WERI-Rb-1 (cell line): ENCODE measurements around the gene HIVEP1.
A peak's percentile ranks its signal among the peaks of the same experiment; 100 is the strongest.
"Not testable (repeated sequence)": the region's sequence is repeated elsewhere in the genome, so short reads cannot be mapped to it uniquely, and the experiment has no call there.

Source experiments
- DNase-seq: peaks from one replicate; pipeline ENCODE4 v3.0.0-alpha.2; 2020
- H3K27ac ChIP-seq: fragments of 250-450 bp; sonication (Bioruptor Pico); 2 replicates; pipeline ENCODE4 v1.5.1; 2020; ENCODE audit warnings: mild to moderate bottlenecking, moderate library complexity
- H3K27me3 ChIP-seq: fragments of 250-450 bp; sonication (Bioruptor Pico); 2 replicates; pipeline ENCODE4 v1.5.1; 2021; ENCODE audit warnings: mild to moderate bottlenecking, low read depth, moderate library complexity; ENCODE audit not compliant: insufficient read depth, severe bottlenecking
- H3K36me3 ChIP-seq: fragments of 250-450 bp; sonication (Bioruptor Pico); 2 replicates; pipeline ENCODE4 v1.5.1; 2020; ENCODE audit warnings: mild to moderate bottlenecking, moderate library complexity
- H3K4me3 ChIP-seq: 2 replicates; pipeline ENCODE4 v1.5.1; 2011; ENCODE audit warnings: low read depth, mild to moderate bottlenecking, control low read depth, low read length
- H3K9me3 ChIP-seq: fragments of 250-450 bp; sonication (Bioruptor Pico); 2 replicates; pipeline ENCODE4 v1.5.1; 2021; ENCODE audit warnings: mild to moderate bottlenecking, moderate library complexity; ENCODE audit not compliant: severe bottlenecking
- TF ChIP-seq, protein P1 (sequence below): IDR thresholded peaks from 2 replicates; pipeline ENCODE4 v1.5.1; 2011; ENCODE audit warnings: low read depth, mild to moderate bottlenecking, control low read depth, inconsistent platforms, low read length

Gene HIVEP1

DNA sequence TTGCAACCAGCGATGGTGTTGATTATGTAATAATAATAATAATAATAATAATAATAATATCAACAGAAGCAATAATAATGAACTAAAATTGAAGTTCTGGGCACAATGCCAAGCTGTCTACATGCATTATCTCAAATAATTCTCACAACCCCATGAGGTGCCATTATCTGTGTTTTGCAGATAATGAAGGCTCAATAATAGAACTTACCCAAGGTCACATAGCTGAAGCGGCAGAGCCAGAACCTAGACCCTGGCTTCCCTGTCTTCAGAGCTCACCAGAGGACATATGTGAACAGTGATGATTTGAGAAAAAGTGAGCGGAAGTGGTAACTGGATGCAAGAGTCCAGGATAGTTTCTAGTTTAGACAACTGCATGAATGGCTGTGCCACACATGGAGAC is 91.0 kb downstream of the HIVEP1 start:
- Histone ChIP-seq H3K36me3 (no peaks in the 10 kb centered on the region), H3K9me3 (no peaks in the 10 kb centered on the region), H3K27ac (no peak overlapping the region), H3K4me3 (no peak overlapping the region), H3K27me3 (no peaks in the 10 kb centered on the region)
- TF ChIP-seq, protein P1, sequence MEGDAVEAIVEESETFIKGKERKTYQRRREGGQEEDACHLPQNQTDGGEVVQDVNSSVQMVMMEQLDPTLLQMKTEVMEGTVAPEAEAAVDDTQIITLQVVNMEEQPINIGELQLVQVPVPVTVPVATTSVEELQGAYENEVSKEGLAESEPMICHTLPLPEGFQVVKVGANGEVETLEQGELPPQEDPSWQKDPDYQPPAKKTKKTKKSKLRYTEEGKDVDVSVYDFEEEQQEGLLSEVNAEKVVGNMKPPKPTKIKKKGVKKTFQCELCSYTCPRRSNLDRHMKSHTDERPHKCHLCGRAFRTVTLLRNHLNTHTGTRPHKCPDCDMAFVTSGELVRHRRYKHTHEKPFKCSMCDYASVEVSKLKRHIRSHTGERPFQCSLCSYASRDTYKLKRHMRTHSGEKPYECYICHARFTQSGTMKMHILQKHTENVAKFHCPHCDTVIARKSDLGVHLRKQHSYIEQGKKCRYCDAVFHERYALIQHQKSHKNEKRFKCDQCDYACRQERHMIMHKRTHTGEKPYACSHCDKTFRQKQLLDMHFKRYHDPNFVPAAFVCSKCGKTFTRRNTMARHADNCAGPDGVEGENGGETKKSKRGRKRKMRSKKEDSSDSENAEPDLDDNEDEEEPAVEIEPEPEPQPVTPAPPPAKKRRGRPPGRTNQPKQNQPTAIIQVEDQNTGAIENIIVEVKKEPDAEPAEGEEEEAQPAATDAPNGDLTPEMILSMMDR, result no peak
- no peak for DNase-seq

DNA sequence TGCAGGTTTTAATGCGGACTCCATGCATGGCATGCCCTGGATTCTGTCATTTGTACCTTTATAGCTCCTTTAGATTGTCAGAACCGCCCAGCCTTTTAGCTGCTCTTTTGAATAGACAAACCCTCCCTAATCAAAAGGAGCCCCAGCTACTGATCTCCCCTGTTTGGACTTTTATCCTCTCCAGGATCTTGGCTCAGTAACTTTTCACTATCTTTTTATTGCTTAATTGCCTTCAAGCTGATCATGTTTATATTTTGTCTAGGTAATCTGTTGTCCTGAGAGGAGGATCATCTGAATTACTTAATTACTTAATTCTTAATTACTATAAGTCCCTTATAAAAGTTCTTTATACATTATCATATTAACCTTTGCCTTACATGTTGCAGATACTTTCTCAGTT is 93.2 kb downstream of the HIVEP1 start:
- TF ChIP-seq, protein P1, result no peak
- Histone ChIP-seq H3K27me3 (no peaks in the 10 kb centered on the region), H3K4me3 (no peak overlapping the region), H3K27ac (no peak overlapping the region), H3K36me3 (no peaks in the 10 kb centered on the region; the same call in 1 of the 2 replicates), H3K9me3 (no peaks in the 10 kb centered on the region)
- DNase-seq, result no peak

- DNase-seq, H3K27me3 ChIP-seq, H3K9me3 ChIP-seq, H3K36me3 ChIP-seq, H3K27ac ChIP-seq, H3K4me3 ChIP-seq: not testable (repeated sequence)
Measured at GRCh38 chr6:12108376-12108775, 96.3 kb downstream of the HIVEP1 start.

GRCh38 chr6:12110523-12111362 is 98.6 kb downstream of the HIVEP1 start:
- Histone ChIP-seq H3K9me3 (no peaks in the 10 kb centered on the region), H3K4me3 (no peak overlapping the region), H3K27me3 (no peaks in the 10 kb centered on the region), H3K36me3 (no peaks in the 10 kb centered on the region; the same call in 1 of the 2 replicates), H3K27ac (no peak overlapping the region)
- no peak for DNase-seq
- TF ChIP-seq, protein P1, result no peak

- TF ChIP-seq, protein P1, result no peak
- no peaks in the 10 kb centered on the region for H3K27me3 ChIP-seq
- no peak overlapping the region for H3K27ac ChIP-seq
- H3K9me3 ChIP-seq, result no peaks in the 10 kb centered on the region
- no peaks in the 10 kb centered on the region; the same call in 1 of the 2 replicates for H3K36me3 ChIP-seq
- H3K4me3 ChIP-seq, result no peak overlapping the region
- DNase-seq, result no peak
Measured at GRCh38 chr6:12111363-12111670, 99.2 kb downstream of the HIVEP1 start.

GRCh38 chr6:12112540-12113189 is 100.6 kb downstream of the HIVEP1 start:
- Histone ChIP-seq H3K27me3 (no peaks in the 10 kb centered on the region), H3K27ac (no peak overlapping the region; the same call in 1 of the 2 replicates), H3K36me3 (no peaks in the 10 kb centered on the region; the same call in 1 of the 2 replicates), H3K4me3 (no peak overlapping the region), H3K9me3 (peaks cover 6% of the 10 kb centered on the region)
- TF ChIP-seq, protein P1, result no peak
- peak; percentile 80 for DNase-seq
